VCaP (cell line): ENCODE data around the gene QPRT.
"Not testable (repeated sequence)": the region's sequence is repeated elsewhere in the genome, so short reads cannot be mapped to it uniquely, and the experiment has no call there.

Experiments used
- H3K27ac ChIP-seq: fragments of 450-650 bp; 2 replicates; pipeline ENCODE4 v1.5.1; 2017
- TF ChIP-seq, protein P1 (sequence below): fragments of 450-650 bp; conservative IDR thresholded peaks from 2 replicates; pipeline ENCODE4 v1.5.1; 2017; ENCODE audit warnings: mild to moderate bottlenecking, moderate library complexity

The QPRT gene

DNA sequence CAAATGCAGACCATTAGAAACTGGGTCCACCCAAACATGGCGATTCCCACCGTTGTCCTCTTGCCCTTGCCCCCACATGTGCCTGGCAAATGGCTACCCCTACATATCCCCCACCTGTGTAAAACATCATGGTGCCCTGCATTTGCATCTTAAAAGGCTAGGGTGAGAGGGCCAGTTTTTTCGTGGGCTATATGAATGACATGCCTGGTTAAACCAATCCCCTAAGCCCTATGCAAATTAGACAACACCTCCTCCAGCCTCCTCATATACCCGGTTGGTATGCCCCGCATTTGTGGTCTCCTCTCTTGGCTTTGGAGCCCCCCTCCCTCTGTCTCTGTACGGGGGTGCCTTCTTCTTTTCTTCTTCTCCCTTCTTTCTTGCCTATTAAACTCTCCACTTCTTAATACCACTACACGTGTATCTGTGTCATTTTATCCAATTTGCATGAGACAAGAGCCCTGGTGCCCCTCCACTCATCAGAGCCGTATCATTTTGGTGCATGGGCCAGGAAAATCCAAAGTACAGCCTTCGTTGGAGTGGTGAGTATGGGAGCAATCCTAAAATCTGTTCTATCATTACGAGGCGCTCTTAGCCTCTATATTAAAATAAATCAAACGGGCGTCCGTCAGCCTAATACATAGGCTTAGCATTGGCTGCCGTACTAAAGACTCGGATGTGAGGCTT, 30.1 kb downstream of the QPRT start:
- H3K27ac ChIP-seq, result no peak overlapping the region

DNA sequence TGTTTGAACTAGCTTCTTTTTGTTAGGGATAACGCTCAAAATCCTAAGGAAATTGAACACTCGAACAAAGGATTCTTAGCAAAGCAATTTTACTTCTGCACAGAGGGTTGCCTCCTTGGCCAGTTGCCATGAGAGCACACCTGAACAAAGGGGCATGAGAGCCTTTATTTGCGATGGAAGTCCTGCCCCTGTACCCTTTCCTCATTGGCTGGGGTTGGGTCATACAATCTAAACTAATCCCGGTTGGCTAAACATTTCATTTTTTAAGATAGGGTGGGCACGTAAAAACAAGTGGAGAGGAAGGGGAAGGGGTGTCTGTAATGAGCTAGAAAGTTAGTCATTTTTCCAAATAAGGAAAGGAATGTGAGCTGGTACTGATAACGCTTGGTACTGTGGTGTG, 30.7 kb downstream of the QPRT start:
- H3K27ac ChIP-seq, result not testable (repeated sequence)

More for the DNA sequence above, 30.1 kb downstream of the QPRT start:
- TF ChIP-seq, protein P1, sequence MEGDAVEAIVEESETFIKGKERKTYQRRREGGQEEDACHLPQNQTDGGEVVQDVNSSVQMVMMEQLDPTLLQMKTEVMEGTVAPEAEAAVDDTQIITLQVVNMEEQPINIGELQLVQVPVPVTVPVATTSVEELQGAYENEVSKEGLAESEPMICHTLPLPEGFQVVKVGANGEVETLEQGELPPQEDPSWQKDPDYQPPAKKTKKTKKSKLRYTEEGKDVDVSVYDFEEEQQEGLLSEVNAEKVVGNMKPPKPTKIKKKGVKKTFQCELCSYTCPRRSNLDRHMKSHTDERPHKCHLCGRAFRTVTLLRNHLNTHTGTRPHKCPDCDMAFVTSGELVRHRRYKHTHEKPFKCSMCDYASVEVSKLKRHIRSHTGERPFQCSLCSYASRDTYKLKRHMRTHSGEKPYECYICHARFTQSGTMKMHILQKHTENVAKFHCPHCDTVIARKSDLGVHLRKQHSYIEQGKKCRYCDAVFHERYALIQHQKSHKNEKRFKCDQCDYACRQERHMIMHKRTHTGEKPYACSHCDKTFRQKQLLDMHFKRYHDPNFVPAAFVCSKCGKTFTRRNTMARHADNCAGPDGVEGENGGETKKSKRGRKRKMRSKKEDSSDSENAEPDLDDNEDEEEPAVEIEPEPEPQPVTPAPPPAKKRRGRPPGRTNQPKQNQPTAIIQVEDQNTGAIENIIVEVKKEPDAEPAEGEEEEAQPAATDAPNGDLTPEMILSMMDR, result no peak

DNA sequence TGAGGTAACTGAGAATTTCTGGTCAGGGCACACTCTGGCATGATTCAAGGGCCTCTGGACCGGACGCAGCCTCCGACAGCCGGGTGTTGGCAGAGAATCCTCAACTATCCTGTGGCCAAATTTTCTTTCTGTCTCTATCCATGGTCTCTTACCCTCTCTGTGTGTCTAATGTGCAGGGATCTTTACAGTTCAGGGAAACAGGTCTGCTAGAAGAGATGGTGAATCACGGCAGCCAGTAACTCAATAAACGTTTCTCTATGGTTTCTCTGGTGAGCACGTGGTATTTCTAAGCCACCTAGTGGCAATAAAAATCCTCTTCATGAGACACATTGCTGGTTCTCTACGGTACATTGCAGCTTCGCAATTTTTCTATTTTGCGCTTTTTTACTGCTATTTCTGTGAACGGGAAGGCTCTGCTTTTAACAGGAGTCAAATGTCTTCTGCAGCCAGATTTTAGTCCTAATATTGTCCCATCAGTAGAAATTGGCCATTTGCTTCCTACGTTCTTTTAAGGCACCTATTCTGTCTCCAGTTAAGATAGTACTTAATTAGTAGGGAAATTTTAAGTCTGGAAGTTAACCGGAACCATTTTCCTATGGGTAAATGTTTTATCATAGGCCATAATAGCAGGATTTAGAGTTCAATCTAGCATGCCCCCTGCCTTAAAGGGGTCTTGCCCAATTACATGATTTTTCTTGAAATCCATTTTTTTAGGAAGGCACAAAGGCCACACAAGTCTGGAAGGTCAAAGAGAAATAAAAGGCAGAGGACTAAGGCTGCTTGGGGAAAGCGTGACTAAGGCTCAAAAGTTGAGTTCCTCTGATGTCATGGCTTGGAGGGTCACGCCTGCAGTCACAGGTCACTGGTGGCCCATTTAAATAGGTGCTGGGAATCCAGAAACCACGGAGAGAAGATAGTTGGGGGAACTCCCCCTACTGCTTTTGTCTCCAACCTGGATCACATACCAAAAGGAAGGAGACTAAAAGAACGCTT, 31.5 kb downstream of the QPRT start:
- no peak overlapping the region for H3K27ac ChIP-seq
- TF ChIP-seq, protein P1, result peak; percentile 35

DNA sequence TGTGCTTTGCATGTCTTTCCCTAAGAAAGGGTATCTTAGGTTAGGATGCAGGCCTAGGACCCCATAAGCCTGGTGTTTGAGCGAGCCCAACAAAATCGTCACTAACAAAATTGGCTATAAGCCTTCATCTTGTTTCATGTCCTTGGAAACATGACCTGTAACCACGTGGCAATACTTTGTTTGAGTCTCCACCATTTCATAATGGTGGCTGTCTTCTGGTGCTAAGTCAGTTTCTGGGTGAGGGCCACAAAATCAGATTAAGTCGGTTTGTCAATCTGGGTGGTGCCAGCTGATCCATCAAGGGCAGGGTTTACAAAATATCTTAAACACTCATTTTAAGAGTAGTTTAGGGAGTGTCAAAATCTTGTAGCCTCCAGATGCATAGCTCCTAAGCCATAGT, 33.8 kb downstream of the QPRT start:
- TF ChIP-seq, protein P1, result no peak
- H3K27ac ChIP-seq, result no peak overlapping the region

DNA sequence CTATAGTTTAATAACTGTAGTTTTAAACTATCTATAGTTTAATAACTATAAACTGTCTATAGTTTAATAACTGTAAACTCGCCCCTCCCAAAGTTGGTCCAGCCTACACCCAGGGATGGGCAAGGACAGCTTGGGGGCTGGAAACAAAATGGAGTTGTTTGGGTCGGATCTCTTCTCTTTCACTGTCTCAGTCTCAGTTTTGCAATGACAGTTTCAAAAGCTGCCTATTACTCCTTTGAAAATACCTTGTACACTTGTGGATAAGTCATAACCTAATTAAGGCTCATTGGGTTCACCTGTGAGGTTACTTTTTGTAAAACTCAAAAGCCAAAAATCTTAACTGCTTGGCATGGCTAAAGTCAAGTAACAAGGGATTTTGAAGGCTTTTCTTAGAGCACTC, 35.4 kb downstream of the QPRT start:
- TF ChIP-seq, protein P1, result no peak
- no peak overlapping the region for H3K27ac ChIP-seq

DNA sequence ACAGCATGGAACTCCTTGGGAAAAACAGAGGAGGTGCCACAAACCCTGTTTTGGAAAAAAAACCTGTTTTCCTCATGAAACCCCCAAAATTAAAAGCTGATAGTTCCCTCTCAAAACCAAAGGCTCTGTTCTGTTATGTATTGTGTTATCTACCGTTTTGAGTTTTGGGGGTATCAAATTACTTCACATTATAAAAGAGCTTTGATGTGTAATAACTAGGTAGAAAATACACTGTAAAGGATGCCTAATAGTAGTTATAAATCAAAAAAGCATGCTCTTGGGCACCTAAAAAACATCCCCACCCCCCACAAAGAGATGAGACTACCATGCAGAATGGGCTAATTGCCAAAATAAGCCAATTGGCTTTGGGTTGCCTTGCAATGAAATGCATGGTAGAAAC, 36.0 kb downstream of the QPRT start:
- TF ChIP-seq, protein P1, result no peak
- H3K27ac ChIP-seq, result no peak overlapping the region

DNA sequence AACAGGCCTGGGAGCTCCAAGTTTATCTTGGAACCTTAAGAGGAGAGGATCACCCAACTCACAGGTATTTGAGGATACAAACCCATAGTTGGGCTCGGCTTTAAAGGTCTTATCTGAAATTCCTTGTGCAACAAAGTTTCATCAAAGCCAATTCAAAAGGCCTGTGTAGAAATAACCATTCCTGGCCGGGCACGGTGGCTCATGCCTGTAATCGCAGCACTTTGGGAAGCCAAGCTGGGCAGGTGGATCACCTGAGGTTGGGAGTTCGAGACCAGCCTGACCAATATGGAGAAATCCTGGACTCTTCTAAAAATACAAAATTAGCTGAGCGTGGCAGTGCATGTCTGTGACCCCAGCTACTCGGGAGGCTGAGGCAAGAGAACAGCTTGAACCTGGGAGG, 38.1 kb downstream of the QPRT start:
- TF ChIP-seq, protein P1, result no peak
- H3K27ac ChIP-seq, result no peak overlapping the region

DNA sequence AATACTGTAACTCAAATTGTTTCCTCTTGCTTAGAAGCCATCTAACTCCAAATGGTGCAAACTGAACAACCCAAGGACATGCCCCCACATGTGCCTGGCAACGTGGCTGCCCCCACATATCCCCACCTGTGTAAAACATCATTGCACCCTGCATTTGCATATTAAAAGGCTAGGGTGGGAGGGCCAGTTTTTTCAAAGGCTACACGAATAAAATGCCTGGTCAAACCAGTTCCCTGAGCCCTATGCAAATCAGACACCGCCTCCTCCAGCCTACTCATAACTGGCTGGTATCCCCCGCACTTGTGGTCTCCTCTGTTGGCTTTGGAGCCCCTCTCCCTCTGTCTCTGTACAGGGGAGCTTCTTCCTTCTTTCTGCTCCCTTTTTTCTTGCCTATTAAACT, 40.1 kb downstream of the QPRT start:
- no peak overlapping the region for H3K27ac ChIP-seq
- TF ChIP-seq, protein P1, result no peak
